Epithelial cell of esophagus (primary cell): ENCODE results near the gene MTCL1.
A peak's percentile ranks its signal among the peaks of the same experiment; 100 is the strongest.
"Not testable (repeated sequence)": the region's sequence is repeated elsewhere in the genome, so short reads cannot be mapped to it uniquely, and the experiment has no call there.

ENCODE experiments used
- DNase-seq: peaks from one replicate; pipeline ENCODE4 v3.0.0; 2010; ENCODE audit warnings: low read depth
- H3K4me3 ChIP-seq: 2 replicates; pipeline ENCODE4 v1.5.1; 2011; ENCODE audit warnings: mild to moderate bottlenecking, low read length, control low read depth
- TF ChIP-seq, protein P1 (sequence below): IDR thresholded peaks from 2 replicates; pipeline ENCODE4 v1.5.1; 2011; ENCODE audit warnings: low read depth, mild to moderate bottlenecking, low read length, control low read depth, inconsistent platforms; ENCODE audit not compliant: insufficient read depth; ENCODE audit errors: missing control alignments

MTCL1 gene

GRCh38 chr18:8757396-8757997 is 52.1 kb downstream of the MTCL1 start:
- no peak overlapping the region for H3K4me3 ChIP-seq
- peak; percentile 19 for DNase-seq
- TF ChIP-seq, protein P1, sequence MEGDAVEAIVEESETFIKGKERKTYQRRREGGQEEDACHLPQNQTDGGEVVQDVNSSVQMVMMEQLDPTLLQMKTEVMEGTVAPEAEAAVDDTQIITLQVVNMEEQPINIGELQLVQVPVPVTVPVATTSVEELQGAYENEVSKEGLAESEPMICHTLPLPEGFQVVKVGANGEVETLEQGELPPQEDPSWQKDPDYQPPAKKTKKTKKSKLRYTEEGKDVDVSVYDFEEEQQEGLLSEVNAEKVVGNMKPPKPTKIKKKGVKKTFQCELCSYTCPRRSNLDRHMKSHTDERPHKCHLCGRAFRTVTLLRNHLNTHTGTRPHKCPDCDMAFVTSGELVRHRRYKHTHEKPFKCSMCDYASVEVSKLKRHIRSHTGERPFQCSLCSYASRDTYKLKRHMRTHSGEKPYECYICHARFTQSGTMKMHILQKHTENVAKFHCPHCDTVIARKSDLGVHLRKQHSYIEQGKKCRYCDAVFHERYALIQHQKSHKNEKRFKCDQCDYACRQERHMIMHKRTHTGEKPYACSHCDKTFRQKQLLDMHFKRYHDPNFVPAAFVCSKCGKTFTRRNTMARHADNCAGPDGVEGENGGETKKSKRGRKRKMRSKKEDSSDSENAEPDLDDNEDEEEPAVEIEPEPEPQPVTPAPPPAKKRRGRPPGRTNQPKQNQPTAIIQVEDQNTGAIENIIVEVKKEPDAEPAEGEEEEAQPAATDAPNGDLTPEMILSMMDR: no peak

DNA sequence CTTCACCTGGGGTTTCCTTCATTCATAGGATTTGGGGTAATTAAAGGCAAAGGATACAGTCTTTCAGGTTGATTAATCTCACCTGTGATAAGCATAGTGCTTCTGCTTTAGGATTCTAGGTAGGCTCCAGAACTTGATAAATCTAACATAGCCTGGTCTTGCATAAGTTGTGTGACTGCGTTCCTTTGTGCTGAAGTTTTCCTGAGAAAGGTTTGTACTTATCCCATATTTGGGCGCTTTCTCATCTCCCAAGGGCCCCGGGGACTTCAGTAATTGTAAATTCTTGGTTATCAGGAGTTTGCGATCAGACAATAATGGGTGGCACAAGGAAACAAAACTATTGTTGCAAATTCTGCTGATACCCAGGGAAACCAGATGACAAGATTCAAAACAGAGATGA is 53.1 kb downstream of the MTCL1 start:
- no peak overlapping the region for H3K4me3 ChIP-seq
- DNase-seq: peak; percentile 32
- TF ChIP-seq, protein P1: no peak

DNA sequence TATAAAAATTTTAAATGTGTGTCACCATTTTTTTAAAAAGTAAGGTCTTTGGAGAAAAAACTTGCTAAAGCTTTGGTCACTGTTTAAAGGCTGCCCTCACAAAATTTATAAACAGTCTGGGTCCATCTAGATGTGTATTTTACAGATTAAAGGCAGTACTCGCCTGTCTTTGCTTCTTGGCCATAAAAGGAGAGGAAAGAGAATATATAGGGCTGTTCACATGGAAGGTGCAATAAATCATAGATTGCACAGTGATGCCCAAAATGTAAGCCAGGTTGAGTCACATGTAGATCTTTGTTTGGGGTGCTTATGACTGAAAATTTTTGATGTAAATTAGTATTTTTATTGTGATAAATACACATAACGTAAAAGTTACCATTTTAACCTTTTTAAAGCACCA is 55.6 kb downstream of the MTCL1 start:
- TF ChIP-seq, protein P1: no peak
- no peak for DNase-seq

DNA sequence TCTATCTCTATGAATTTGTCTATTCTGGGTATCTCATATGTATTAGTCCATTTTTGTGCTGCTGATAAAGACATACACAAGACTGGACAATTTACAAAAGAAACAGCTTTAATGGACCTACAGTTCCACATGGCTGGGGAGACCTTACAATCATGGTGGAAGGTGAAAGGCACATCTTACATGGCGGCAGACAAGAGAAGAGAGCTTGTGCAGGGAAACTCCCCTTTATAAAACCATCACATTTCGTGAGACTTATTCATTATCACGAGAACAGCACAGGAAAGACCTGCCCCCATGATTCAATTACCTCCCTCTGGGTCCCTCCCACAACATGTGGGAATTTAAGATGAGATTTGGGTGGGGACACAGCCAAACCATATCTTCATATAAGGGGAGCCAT is 56.2 kb downstream of the MTCL1 start:
- not testable (repeated sequence) for DNase-seq

More for the DNA sequence above, 55.6 kb downstream of the MTCL1 start:
- H3K4me3 ChIP-seq: no peak overlapping the region

GRCh38 chr18:8762968-8763367 is 57.6 kb downstream of the MTCL1 start:
- no peak overlapping the region for H3K4me3 ChIP-seq
- TF ChIP-seq, protein P1: no peak
- no peak for DNase-seq

More for the DNA sequence above, 56.2 kb downstream of the MTCL1 start:
- not testable (repeated sequence) for H3K4me3 ChIP-seq

DNA sequence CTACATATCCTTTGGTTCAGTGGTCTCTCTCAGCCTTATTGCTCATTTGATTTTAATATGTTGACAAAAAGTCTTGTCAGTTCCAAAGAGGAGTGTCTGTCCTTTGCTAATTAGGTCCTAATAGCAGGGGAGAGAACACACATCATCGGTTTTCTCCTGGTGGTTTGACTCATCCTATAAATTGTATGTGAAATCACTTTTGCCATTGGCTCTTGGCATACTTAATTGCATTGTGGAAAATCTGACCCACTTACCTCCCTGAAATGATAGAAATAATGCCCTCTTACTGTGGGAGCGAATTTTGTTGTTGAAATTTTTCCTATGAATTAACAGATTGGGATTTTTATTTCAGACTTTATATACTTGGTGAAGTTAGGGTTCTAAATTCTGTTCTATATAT is 58.3 kb downstream of the MTCL1 start:
- no peak for DNase-seq
- TF ChIP-seq, protein P1: no peak
- H3K4me3 ChIP-seq: no peak overlapping the region

GRCh38 chr18:8765783-8766463 is 60.6 kb downstream of the MTCL1 start:
- TF ChIP-seq, protein P1: no peak
- no peak overlapping the region for H3K4me3 ChIP-seq
- DNase-seq: no peak
